ENCODE data around the gene FLNC. TPM values are rescaled to one million over a fixed set of nuclear protein-coding genes. Genes with fewer than 3 reads are reported as not detected.

The FLNC gene
- total RNA-seq, 1 donor from 2014 or later = 7.7 TPM

- H3K4me3 Mint-ChIP-seq (ENCODE audit: unreplicated experiment) = no peak overlapping the region
- peaks cover 5% of the 10 kb centered on the region for H3K4me1 Mint-ChIP-seq (ENCODE audit: unreplicated experiment)
- H3K27me3 Mint-ChIP-seq (ENCODE audit: unreplicated experiment) = peaks cover 15% of the 10 kb centered on the region
- peak; percentile 23 for DNase-seq (ENCODE audit: low spot score)
- no peak for TF ChIP-seq CTCF (IDR thresholded peaks at IDR 0.05; ENCODE audit: unreplicated experiment)
- no peaks in the 10 kb centered on the region for H3K36me3 Mint-ChIP-seq (ENCODE audit: low read depth, unreplicated experiment)
- no peaks in the 10 kb centered on the region for H3K9me3 Mint-ChIP-seq (ENCODE audit: unreplicated experiment)
- H3K27ac Mint-ChIP-seq (ENCODE audit: unreplicated experiment) = no peak overlapping the region
These were observed 2.0 kb downstream of the FLNC start for GRCh38 chr7:128831994-128832879.

GRCh38 chr7:128832880-128833147 lies 2.6 kb downstream of the FLNC start:
- Mint-ChIP-seq H3K4me3 (ENCODE audit: unreplicated experiment) (no peak overlapping the region), H3K36me3 (ENCODE audit: low read depth, unreplicated experiment) (no peaks in the 10 kb centered on the region), H3K27me3 (ENCODE audit: unreplicated experiment) (peaks cover 18% of the 10 kb centered on the region), H3K4me1 (ENCODE audit: unreplicated experiment) (peaks cover 5% of the 10 kb centered on the region), H3K9me3 (ENCODE audit: unreplicated experiment) (no peaks in the 10 kb centered on the region), H3K27ac (ENCODE audit: unreplicated experiment) (no peak overlapping the region)
- no peak for TF ChIP-seq CTCF (IDR thresholded peaks at IDR 0.05; ENCODE audit: unreplicated experiment)
- no peak for DNase-seq (ENCODE audit: low spot score)

- Mint-ChIP-seq H3K27ac (ENCODE audit: unreplicated experiment) (no peak overlapping the region), H3K36me3 (ENCODE audit: low read depth, unreplicated experiment) (no peaks in the 10 kb centered on the region), H3K4me1 (ENCODE audit: unreplicated experiment) (peaks cover 5% of the 10 kb centered on the region), H3K9me3 (ENCODE audit: unreplicated experiment) (no peaks in the 10 kb centered on the region), H3K4me3 (ENCODE audit: unreplicated experiment) (no peak overlapping the region), H3K27me3 (ENCODE audit: unreplicated experiment) (peaks cover 18% of the 10 kb centered on the region)
- no peak for DNase-seq (ENCODE audit: low spot score)
- no peak for TF ChIP-seq CTCF (IDR thresholded peaks at IDR 0.05; ENCODE audit: unreplicated experiment)
These were observed 3.1 kb downstream of the FLNC start for GRCh38 chr7:128833148-128833945.

- Mint-ChIP-seq H3K27ac (ENCODE audit: unreplicated experiment) (no peak overlapping the region), H3K9me3 (ENCODE audit: unreplicated experiment) (no peaks in the 10 kb centered on the region), H3K27me3 (ENCODE audit: unreplicated experiment) (peaks cover 18% of the 10 kb centered on the region), H3K4me1 (ENCODE audit: unreplicated experiment) (peaks cover 5% of the 10 kb centered on the region), H3K4me3 (ENCODE audit: unreplicated experiment) (no peak overlapping the region), H3K36me3 (ENCODE audit: low read depth, unreplicated experiment) (no peaks in the 10 kb centered on the region)
- no peak for DNase-seq (ENCODE audit: low spot score)
- no peak for TF ChIP-seq CTCF (IDR thresholded peaks at IDR 0.05; ENCODE audit: unreplicated experiment)
These were observed 3.7 kb downstream of the FLNC start for GRCh38 chr7:128833946-128834325.
